ENCODE measurements around the gene TACC2.
"Not testable (repeated sequence)": the region's sequence is repeated elsewhere in the genome, so short reads cannot be mapped to it uniquely, and the experiment has no call there.

The TACC2 gene

GRCh38 chr10:122013311-122013780 lies 24.4 kb downstream of the TACC2 start:
- H3K9me3 ChIP-seq (ENCODE audit: insufficient read depth, low read length): no peaks in the 10 kb centered on the region
- no peaks in the 10 kb centered on the region for H3K9me2 ChIP-seq (replicated peaks; ENCODE audit: insufficient read depth, low read length)
- no peaks in the 10 kb centered on the region for H3F3A ChIP-seq (ENCODE audit: insufficient read depth)
- TF ChIP-seq, protein P1, sequence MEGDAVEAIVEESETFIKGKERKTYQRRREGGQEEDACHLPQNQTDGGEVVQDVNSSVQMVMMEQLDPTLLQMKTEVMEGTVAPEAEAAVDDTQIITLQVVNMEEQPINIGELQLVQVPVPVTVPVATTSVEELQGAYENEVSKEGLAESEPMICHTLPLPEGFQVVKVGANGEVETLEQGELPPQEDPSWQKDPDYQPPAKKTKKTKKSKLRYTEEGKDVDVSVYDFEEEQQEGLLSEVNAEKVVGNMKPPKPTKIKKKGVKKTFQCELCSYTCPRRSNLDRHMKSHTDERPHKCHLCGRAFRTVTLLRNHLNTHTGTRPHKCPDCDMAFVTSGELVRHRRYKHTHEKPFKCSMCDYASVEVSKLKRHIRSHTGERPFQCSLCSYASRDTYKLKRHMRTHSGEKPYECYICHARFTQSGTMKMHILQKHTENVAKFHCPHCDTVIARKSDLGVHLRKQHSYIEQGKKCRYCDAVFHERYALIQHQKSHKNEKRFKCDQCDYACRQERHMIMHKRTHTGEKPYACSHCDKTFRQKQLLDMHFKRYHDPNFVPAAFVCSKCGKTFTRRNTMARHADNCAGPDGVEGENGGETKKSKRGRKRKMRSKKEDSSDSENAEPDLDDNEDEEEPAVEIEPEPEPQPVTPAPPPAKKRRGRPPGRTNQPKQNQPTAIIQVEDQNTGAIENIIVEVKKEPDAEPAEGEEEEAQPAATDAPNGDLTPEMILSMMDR (IDR thresholded peaks at IDR 0.05; ENCODE audit: insufficient read depth, low read length, poor library complexity, severe bottlenecking): no peak
- no peak for TF ChIP-seq EZH2phosphoT487 (conservative IDR thresholded peaks at IDR 0.05; ENCODE audit: low read length)
- H2AFZ ChIP-seq (ENCODE audit: low read depth, low read length, severe bottlenecking): no peak overlapping the region
- H3K79me2 ChIP-seq (ENCODE audit: insufficient read depth, low read length): no peaks in the 10 kb centered on the region
- no peak overlapping the region for H3K4me2 ChIP-seq (ENCODE audit: low read depth, low read length, poor library complexity, severe bottlenecking)
- H4K20me1 ChIP-seq (ENCODE audit: low read depth, low read length): no peaks in the 10 kb centered on the region
- H3K36me3 ChIP-seq (ENCODE audit: low read length): no peaks in the 10 kb centered on the region
- no peak overlapping the region for H3K4me3 ChIP-seq (ENCODE audit: insufficient read depth, low read length, poor library complexity, severe bottlenecking)
- no peaks in the 10 kb centered on the region for H3K27me3 ChIP-seq (ENCODE audit: low read length)
- no peak overlapping the region for H3K27ac ChIP-seq (ENCODE audit: low read depth, low read length)
- no peak overlapping the region for H3K9ac ChIP-seq (ENCODE audit: low read length)

DNA sequence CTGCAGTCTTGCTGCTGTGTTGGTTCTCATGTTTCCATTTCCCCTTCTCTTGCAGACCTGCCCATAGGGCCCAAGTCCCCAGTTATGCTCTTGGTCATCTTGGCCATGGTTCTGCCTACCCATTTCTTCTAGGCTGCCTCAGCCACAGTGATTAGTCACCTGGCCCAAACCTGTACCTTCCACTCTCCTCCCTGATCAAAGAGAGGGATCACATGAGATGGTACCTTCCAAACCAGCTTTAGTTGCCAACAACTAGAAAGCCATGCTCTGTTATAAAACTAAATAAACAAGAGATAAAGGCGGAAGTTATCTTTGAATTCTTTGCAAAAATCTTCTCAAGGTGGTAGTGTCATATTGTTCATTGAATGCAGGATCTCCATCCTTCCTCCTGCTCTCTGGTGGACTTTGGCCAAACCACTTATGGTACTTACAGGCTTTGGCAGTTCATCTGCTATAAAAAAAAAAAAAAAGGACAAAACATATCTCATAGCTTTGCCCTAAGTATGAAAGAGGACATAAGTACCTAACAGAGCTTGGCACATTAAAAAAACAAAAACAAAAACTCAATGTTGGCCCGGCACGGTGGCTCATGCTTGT lies 25.8 kb downstream of the TACC2 start:
- Histone ChIP-seq H3K9me2 (replicated peaks; ENCODE audit: insufficient read depth, low read length) (no peaks in the 10 kb centered on the region), H3K27me3 (ENCODE audit: low read length) (no peaks in the 10 kb centered on the region), H3K4me3 (ENCODE audit: insufficient read depth, low read length, poor library complexity, severe bottlenecking) (no peak overlapping the region), H3K9ac (ENCODE audit: low read length) (no peak overlapping the region), H3K79me2 (ENCODE audit: insufficient read depth, low read length) (no peaks in the 10 kb centered on the region), H3K4me2 (ENCODE audit: low read depth, low read length, poor library complexity, severe bottlenecking) (no peak overlapping the region), H2AFZ (ENCODE audit: low read depth, low read length, severe bottlenecking) (no peak overlapping the region), H3F3A (ENCODE audit: insufficient read depth) (no peaks in the 10 kb centered on the region), H3K9me3 (ENCODE audit: insufficient read depth, low read length) (no peaks in the 10 kb centered on the region), H3K36me3 (ENCODE audit: low read length) (no peaks in the 10 kb centered on the region), H4K20me1 (ENCODE audit: low read depth, low read length) (no peaks in the 10 kb centered on the region), H3K27ac (ENCODE audit: low read depth, low read length) (no peak overlapping the region)
- no peak for TF ChIP-seq EZH2phosphoT487 (conservative IDR thresholded peaks at IDR 0.05; ENCODE audit: low read length)
- TF ChIP-seq, protein P1 (IDR thresholded peaks at IDR 0.05; ENCODE audit: insufficient read depth, low read length, poor library complexity, severe bottlenecking): no peak

GRCh38 chr10:122017926-122018325 lies 29.0 kb downstream of the TACC2 start:
- H3K27me3 ChIP-seq (ENCODE audit: low read length); H3K9me2 ChIP-seq (replicated peaks; ENCODE audit: insufficient read depth, low read length); H3K36me3 ChIP-seq (ENCODE audit: low read length); H3F3A ChIP-seq (ENCODE audit: insufficient read depth); H3K79me2 ChIP-seq (ENCODE audit: insufficient read depth, low read length); H4K20me1 ChIP-seq (ENCODE audit: low read depth, low read length); H2AFZ ChIP-seq (ENCODE audit: low read depth, low read length, severe bottlenecking); H3K27ac ChIP-seq (ENCODE audit: low read depth, low read length); H3K4me2 ChIP-seq (ENCODE audit: low read depth, low read length, poor library complexity, severe bottlenecking); H3K9ac ChIP-seq (ENCODE audit: low read length); H3K9me3 ChIP-seq (ENCODE audit: insufficient read depth, low read length); H3K4me3 ChIP-seq (ENCODE audit: insufficient read depth, low read length, poor library complexity, severe bottlenecking): not testable (repeated sequence)

DNA sequence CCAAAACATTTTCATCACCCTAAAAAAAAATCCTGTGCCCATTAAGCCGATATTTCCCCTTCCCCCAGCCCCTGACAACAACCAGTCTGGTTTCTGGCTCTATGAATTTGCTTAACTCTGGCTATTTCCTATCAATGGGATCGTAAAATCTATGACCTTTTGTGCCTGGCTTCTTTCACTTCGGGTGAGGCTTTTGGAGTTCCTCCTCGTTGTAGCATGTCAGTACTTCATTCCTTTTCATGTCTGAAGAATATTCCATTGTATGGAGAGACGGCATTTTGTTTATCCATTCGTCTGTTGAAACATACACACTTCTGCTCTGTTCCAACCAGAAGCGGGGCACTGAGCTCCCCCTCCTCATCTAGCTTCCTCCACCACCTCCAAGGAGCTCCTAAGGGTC lies 29.5 kb downstream of the TACC2 start:
- Histone ChIP-seq H3K4me2 (ENCODE audit: low read depth, low read length, poor library complexity, severe bottlenecking) (no peak overlapping the region), H3K4me3 (ENCODE audit: insufficient read depth, low read length, poor library complexity, severe bottlenecking) (no peak overlapping the region)

More for the DNA sequence above, 29.5 kb downstream of the TACC2 start:
- Histone ChIP-seq H3K79me2 (ENCODE audit: insufficient read depth, low read length) (no peaks in the 10 kb centered on the region), H4K20me1 (ENCODE audit: low read depth, low read length) (no peaks in the 10 kb centered on the region), H3K9ac (ENCODE audit: low read length) (no peak overlapping the region), H3K9me2 (replicated peaks; ENCODE audit: insufficient read depth, low read length) (no peaks in the 10 kb centered on the region), H3K27ac (ENCODE audit: low read depth, low read length) (no peak overlapping the region), H3K9me3 (ENCODE audit: insufficient read depth, low read length) (no peaks in the 10 kb centered on the region), H3F3A (ENCODE audit: insufficient read depth) (no peaks in the 10 kb centered on the region), H2AFZ (ENCODE audit: low read depth, low read length, severe bottlenecking) (no peak overlapping the region), H3K36me3 (ENCODE audit: low read length) (no peaks in the 10 kb centered on the region), H3K27me3 (ENCODE audit: low read length) (no peaks in the 10 kb centered on the region)
- no peak for TF ChIP-seq EZH2phosphoT487 (conservative IDR thresholded peaks at IDR 0.05; ENCODE audit: low read length)
- TF ChIP-seq, protein P1 (IDR thresholded peaks at IDR 0.05; ENCODE audit: insufficient read depth, low read length, poor library complexity, severe bottlenecking): no peak
